Endometrial microvascular endothelial cells (primary cell): Measurements from ENCODE around the gene FADS6. TPM values are rescaled to one million over a fixed set of nuclear protein-coding genes. Genes with fewer than 3 reads are reported as not detected.

ENCODE experiments used
- in situ Hi-C: cut with HindIII; loops from 2 replicates; pipeline ENCODE4 v1.10.0; 2017; ENCODE audit warnings: low sequenced_read_pairs, low pct_unique_long_range_greater_than_20kb; ENCODE audit errors: inconsistent ontology term
- total RNA-seq: library from RNA; depleted of rRNA; stranded (reverse); fragments of >200 nt; gene quantifications from one replicate; pipeline ENCODE4 v1.2.3, GENCODE V29; 2015; ENCODE audit errors: inconsistent ontology term

FADS6 gene
- total RNA-seq, 1 donor from 2014 or later: not detected

DNA sequence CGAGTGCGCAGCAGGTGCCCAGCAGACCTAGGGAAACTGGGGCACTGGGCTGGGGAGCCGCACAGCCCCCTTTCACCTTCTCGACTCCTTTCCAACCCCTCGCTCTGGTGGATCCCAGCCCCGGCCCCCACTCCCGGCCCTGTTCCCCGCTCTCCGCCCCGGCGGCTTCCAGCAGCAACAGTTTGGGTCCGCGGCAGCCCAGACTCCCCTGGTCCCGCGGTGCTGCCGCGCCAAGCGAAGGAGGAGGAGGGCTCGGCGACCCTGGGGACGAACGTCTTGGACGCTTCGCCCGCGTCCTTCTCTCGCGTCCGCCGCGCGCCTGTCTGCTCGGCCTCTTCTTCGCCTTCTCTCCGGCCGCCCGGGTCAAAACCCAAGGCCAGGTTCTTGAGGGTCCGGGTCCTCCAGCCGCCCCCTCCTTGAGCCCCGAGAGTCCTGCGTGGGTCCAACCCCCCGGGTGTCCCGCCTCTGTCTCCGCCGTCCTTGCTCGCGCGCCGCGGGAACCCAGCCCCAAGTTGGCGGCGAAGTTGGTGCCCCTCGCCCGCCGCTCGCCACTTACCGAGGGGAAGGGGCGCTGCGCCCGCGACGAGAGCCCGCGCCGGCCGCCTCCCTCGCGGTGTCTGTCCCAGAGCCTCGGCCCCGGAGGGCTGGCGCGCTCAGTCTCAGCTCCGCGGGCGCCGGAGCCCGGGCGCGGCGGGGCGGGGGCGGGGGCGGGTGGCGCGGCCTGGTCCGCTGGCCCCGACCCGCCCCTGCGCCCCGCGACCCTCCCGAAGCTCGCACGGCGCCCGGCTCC is 32.4 kb downstream of the FADS6 start:
- in situ Hi-C loops: loop anchor here (10.0 kb wide), 1 partner anchor 76 kb away; no protein-coding TSS in a partner anchor

DNA sequence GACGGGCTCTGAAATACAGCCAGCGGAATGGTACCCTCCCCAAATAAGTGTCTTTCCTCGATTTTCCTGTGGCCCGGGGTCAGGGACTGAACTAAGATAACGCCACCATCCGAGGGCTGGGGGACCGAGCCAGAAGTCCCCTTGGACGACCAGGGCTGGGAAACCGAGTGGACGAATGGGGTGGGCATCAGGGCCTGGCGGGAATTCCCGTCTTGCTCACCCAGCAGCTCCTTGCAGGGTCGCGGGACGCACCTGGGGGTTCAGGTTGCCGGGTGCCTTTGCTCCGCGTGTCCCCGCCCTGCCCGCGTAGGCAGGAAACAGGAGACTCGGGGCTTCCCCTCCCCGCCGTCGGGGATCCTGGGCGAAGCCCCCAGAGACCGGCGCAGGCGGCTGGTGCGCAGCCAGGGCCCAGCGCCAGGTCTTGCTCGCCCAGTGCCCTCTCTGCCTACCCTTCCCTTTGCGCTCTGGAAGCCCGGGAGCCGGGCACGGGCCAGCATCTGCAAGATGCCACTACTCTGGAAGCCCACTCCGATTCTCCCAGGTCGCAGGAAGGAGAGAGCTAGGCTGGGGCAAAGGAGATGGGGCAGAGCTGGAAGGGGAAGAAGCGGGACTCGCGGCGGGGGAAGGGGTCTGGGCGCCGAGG is 33.1 kb downstream of the FADS6 start:
- in situ Hi-C loops: loop anchor here (10.0 kb wide), 1 partner anchor 76 kb away; no protein-coding TSS in a partner anchor

DNA sequence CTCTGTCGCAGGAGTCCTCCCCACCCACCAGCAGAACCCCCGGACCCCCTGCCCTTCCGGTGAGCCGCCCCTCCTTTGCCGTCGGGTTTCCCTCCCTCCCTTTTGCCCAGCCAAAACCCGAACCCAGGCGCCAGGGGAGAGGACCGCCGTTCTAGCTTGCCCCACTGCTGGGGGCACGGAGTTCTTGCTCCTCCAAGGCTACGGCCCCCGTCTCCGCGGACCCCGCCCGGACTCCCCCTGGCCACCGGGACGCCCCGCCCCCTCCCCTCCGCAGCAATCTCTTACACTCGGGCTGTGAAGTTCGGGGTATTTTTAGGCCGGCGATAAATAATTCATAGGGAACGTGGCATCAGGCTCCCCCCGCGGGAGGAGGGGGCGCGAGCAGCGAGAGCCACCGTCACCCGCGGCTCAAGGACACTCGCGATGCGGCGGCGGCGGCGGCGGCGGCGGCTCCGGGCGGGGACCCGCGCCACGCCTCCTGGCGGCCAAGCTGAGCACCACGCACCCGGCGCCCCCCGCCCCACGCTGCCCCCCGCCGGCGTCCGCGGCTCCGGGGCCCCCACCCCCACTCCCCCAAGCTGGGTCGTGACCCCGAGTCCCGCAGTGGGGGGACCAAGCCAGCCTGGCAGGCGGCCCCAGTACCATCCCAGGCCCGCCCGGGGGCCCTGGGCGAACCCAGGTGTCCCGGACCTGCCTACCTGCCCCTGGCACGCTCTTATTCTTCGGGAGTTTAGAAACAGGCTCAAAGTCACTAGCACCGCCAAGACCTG is 33.8 kb downstream of the FADS6 start, which contains the start of gene GRIN2C:
Gene GRIN2C, minus strand, starts transcription at position 427 of the 770 bp plus-strand sequence. CDS start 4,793 bp downstream, outside the sequence.
- in situ Hi-C loops: loop anchor here (10.0 kb wide), 1 partner anchor 75 kb away; no protein-coding TSS in a partner anchor

DNA sequence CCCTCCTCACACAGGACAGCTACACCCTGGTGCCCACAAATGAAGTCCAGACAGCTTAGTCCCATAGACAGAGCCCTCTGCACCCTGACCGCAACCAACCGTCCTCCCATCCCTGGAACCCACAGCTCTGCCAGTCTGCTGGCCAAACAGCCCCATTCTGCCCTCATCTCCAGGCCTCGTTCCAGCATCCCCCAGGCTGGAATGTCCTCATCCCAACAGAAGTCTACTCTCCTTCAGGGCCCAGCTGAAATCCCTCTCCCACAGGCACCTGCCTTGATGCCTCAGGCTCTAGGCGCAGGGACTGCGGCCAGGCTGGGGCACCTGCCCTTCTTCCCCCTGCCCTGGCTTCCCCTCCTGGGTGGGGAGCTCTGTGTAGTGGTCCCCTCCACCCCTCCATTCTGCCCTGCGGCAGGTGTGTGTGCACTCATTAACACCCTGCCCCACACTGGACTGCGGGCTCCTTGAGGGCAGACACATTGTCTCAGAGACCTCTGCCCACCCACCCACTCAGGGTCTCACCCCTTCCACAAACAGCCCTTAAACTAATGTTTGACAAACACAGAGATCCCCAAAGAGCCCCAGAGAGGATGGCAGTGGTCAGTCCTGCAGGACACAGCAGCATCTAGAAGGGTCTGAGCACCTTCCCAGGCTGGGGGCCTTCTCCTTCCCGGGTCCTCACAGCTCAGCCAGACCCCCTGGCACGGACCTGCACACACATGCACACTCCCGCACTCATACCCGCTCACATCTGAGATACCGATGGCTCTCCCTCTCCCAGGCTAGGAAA is 34.6 kb downstream of the FADS6 start:
- in situ Hi-C loops: no loop called here

DNA sequence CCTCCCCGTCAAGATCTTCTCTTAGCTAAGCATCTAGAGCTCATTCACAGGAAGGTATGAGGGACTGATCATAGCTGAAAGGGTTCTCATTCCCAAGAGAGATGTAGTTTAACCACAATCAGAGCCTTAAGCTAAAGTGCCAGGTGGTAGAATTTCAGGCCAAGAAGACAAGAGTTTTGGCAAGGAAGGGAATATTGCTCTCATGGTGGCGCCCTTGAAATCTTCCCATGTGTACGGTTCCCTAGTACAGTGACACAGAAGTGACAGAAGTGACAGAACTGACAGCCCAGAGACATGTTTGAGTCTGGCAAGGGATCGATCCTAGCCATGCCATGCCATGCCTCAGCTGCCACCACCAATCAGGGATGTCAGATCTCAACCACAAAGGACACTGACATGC is 36.2 kb downstream of the FADS6 start:
- in situ Hi-C loops: no loop called here

DNA sequence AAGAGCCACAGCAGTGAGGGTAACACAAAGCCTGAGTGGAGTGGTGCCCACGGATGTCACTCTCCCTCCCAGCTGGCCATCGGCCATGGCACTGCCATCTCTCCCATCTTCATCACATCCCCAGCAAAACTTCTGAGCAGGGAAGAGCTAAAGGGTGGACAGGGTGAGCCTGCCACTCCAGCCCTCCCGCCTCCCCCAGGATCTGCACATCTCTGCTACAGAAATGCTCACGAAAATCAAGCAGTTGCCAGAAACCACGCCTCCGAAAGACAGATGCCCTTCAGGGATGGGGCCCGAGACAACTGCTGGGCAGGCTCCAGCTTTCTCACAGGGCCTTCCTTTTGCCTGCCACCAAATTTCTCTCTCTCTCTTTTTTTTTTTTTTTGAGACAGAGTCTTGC is 37.3 kb downstream of the FADS6 start:
- in situ Hi-C loops: no loop called here

DNA sequence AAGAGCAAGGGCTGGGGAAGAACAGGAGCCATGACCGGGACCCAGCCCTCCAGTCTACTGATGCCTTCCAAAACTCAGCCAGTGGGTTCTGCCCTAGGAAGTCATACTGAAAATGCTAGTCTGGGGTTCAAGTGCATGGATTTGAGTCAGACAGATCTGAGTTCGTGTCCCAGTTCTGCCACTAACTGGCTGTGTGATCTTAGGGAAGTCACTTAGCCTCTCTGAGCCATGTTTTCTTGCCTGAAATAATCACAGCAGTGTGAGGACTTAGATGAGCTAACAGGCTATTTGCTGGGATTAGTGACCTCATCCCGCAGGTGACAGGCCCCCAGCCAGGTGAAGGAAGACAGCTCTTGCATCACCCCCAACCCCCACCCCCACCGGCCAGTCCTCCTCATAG is 38.1 kb downstream of the FADS6 start:
- in situ Hi-C loops: no loop called here

DNA sequence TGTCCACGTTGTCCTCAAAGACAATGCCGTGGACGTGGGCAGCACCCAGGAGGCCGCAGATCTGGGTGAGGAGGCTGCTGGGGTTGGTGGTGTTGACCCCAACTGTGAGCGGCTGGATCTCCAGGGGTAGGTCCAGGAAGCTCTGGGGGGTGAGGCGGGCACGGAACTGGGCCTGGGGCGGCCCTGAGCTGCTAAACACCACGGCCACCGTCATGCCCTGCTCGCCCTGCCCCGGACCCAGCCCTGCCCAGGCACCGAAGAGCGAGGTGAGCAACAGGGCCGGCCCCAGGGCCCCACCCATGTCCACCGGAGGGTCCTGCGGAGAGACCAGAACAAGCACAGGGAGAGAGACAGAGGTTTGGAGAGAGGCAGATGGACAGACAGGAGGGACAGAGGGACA is 38.6 kb downstream of the FADS6 start:
- in situ Hi-C loops: no loop called here

DNA sequence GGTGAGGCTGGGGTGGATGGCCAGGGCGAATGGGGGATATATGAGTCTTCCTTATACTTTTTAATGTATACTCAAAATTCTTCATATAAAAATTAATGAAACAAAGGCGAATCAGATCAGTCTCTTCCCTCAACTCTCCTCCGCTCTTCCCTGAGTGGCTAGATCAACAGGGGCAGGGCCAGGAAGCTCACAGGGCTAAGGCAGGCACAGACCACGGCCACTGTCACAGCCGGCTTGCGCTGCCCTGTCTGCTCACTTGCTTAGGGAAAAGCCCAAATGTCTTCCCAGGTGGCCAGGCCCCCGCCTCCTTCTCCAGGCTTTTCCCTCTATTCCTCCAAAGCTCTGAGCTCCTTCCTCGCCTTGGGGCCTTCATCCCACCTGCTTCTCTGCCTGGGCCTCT is 39.8 kb downstream of the FADS6 start:
- in situ Hi-C loops: no loop called here

DNA sequence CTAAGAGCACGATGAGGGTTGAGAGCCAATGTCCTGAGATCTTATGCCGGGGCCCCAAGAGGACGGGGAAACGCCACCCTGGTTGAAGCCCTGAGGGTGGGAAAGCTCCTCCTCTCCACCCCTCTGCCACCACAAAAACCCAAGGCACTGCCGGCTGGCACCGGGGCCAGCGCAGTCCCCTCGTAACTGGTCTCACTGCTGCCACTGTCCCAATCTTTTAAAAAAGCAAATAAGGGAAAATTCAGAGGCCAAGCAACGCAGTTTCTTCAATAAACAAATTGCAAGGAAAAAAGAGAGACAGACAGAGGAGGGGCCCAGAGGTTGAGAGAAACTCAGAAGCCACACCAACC is 40.4 kb downstream of the FADS6 start:
- in situ Hi-C loops: no loop called here

DNA sequence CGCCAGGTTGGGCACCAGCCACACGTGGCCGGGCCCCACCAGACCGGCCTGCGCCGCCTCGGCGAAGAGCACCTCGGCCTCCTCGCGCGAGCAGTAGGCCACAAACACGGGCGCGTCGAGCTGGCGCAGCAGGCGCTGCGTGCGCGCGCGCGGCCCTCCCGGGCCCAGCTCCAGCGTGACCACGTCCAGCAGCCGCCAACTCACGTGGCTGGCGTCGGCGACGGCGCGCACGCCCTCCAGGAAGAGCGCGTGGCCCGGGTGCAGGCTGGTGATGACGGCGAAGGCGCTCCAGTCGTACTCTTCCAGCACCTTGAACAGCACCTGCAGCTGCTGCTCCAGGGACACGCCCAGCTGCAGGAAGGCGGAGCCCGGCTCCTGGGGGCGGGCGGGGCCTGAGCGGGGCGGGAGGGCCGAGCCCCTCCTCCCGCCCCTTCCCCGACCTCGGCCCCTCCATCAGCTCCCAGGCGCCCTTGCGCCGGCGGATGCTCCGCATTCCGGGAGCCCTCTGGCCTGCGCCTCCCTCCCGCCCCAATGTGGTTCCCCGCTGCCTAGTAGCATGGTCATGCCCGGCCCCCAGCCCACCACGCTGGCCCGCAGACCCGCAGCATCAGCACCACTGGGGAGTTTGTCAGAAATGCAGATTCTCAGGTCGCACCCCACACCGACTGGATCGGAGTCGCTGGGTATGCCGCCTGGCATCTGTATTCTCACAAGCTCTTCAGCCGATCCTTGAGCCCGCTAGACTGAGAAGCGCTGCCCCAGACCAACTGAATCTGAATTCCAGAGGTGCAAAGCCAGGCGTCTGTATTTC is 41.0 kb downstream of the FADS6 start:
- in situ Hi-C loops: no loop called here

DNA sequence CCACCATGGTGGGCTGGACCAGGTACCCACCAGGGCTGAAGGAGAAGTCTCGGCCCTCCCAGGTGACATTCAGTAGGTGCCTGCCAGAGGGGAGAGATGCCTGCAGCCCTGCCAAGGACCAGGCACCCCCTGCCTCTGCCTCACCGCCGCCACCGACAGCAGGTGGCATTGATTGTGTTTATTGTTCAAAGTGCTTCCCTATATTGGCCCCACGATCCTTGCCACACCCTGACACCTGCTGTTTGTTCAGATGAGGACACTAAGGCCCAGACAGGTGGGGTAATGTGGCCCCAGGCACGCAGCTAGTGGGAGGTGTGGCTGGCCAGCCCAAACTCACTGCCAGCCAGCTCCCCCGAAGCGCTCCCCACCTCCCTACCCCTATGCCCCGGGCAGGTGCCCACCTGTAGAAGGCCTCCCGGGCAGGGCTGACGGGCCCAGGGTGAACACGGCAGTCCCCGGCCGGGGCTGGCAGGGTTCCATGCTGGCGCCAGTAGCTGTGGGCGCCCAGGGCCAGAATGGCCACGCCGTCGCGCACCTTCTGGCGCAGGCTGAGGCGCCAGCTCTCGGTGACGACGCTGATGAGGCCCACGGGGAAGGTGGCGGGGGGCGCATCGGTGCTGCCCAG is 41.7 kb downstream of the FADS6 start:
- in situ Hi-C loops: no loop called here

DNA sequence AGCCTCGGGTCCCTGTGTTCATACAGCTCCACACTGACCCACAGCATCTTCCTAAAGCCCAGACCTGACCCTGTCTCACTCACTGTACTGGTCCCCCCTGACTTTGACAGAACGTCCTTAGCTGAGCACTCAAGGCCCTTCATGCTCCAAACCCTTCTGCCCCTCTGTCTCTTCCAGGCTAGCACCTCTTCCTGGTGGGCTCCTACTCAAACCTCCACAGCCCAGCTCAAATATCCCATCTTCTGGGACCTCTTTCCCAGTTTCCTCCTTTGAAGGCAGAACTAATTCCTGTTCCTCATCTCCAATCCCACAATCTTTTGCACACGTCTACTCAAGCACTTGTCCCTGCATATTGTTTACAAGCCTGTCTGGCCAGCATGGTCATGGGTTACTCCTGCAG is 42.5 kb downstream of the FADS6 start:
- in situ Hi-C loops: no loop called here

DNA sequence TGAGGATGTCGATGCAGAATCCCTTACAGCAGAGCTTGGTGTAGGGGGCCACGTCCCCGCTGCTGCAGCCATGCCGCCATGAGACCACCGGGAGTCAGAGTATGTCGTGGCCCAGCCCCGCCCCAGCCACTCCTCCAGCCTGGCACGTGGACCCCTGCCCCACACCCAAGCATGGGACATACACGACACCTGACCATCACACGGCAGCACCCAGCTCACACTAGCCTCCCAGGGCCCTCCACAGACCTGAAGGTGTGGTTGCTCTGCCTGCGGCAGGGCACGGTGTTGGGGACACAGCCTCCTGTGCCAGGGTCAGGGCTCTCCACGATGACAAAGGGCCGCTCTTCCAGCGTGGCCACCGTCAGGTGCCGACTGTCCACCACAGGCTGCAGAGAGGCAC is 43.1 kb downstream of the FADS6 start:
- in situ Hi-C loops: no loop called here

DNA sequence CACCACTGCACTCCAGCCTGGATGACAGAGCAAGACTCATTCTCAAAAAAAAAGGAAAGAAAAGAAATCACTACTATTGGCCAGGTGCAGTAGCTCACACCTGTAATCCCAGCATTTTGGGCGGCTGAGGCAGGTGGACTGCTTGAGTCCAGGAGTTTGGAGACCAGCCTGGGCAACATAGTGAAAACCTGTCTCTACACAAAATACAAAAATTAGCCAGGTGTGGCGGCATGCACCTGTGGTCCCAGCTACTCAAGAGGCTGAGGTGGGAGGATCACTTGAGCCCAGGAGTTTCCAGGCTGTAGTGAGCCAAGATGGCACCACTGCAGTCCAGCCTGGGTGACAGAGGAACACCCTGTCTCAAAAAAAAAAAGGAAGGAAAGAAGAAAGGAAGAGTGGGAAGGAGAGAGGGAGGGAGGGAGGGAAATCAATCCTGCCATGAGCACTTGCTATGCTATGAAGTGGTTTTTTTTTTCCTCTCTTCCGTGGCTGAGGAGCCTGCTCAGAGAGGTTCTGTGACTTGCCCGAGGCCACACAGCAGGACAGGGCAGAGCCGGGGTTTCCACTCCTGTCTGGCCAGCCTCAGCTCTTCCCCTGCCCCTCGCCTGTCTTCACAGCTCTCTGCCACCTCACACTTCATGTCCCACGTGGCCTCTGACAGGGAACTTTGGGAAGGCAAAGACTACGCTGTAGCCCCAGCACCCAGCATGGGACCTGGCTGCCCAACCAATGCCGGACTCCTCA is 44.6 kb downstream of the FADS6 start:
- in situ Hi-C loops: no loop called here

DNA sequence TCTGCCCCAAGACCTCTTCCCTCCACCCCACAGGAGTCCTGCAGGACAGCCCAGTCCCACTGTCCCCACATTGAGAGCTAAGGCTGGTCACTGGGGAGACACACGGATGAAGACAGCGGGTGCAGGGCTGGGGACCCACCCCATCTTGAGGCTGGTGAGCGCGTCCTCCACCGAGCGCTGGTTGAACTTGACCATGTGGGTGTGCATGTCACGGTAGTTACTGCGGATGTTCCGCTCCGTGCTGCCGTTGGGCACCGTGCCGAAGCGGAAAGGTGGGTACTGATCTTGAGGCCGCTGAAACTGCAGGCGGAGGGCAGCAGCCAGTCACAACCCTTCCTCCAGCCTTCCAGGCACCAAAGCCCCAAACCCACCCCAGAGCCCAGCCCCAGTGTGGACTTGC is 46.8 kb downstream of the FADS6 start:
- in situ Hi-C loops: no loop called here

DNA sequence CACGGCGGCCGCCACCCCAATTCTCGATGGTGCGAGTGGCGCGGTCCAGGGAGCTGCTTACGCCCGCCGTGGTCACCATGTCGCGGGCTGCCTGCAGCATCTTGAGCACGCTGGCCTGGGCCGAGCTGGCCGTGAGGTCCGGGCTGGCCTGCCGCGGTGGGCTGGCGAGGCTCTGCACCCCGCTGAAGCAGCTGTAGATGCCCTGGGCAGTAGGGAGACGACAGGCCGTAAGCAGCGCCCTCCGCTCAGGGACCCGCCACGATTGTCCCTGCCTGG is 50.1 kb downstream of the FADS6 start:
- in situ Hi-C loops: no loop called here
